Hippocampal formation (tissue), 2 donors: ENCODE data around the gene SEMA5B.

ENCODE experiments used
- DNase-seq, 2 donors: peaks; one replicate each; lab custom pipeline; 2025; lab: John Stamatoyannopoulos, UW

SEMA5B gene

DNA sequence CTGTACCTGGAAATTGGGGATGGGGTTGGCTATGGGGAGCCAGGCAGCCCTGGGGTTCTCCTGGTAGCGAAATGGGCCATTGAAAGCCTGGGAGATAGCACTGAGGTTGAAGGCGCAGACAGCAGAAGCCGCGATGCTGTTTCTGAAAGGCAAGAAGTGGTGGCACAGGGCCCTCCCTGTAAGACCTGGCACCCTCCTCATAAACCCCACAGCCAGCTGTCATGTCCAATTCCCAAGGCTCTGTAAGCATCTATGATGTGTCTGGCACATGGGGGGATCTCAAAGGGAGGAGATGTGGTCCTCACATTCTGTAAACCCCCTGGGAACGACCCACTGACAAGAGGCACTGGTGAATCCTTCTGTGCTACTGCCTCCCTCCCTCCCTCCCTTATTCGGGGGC lies 104.0 kb downstream of the SEMA5B start:
- no peak for DNase-seq

DNA sequence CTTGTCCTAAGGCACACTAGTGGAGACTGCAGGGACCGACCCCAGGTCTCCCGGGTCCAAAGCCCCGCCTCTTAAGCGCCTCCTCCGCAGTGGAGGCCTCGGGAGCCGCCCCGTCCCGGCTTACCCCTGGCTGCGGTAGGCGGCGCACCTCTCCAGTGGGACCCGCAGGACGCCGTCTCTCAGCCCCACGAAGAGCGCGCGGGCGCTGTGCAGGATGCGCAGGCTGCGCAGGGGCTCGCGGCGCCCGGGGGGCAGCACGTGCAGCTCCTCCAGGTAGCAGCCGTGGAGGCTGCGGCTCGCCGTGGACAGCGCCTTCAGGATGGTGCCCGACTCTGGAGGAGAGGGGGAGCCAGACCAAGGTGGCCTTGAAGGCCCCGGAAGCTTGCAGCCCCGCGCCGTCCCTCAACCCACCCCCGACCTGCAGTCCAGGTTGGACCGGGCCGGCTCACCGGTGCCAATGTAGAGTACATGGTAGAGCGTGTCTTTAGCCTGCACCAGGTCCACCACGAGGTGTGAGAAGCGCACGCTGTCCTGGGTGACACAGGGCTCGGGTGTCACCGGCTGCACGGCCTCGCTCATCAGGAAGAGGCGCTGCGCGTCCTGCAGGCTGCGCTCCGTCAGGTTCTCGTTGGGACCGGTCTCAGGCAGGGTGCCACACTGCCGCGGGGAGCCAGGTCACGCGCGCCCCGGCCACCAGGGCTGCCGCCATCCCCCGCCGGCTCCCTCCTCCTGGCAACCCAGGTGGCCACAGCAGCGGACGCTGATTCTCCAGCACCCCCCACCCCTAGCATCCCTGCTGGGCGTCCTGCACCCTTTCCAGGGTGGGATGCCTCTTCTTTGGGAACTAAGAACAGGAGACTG lies 105.5 kb downstream of the SEMA5B start:
- DNase-seq, result no peak

DNA sequence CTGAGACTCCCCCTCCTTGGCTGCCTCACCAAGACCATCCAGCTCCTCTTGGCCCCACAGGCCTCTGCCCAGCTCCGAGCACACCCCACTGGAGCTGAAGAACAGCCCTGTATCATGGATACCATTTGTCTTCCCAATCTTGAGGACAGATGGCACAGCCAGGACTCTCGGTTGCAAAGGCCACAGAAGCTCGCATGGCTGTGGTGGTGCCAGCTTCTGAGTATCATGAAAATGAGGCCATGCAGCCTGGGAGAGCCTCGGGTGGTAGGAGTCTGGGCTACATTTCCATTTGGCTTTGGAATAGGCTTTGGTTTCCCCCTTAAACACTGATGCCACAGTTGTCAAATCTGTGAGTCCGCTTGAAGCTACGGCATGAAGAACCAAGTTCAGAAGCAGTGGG lies 106.6 kb downstream of the SEMA5B start:
- no peak for DNase-seq

DNA sequence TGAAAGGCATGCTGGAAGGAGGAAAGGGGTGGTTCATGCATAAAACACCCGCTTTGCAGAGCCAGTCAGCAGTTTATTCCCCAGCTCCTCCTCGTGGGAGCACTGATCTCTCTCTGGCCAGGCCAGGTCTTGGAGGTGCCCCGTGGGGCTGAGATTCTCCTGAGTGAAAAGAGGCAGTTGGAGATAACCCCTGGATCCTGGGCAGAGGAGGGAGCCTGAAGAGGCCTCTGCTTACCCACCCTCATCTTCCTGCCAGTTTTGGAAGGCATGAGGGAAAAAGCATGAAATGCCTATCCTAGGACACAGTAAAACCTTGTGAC lies 108.3 kb downstream of the SEMA5B start:
- DNase-seq, result no peak

DNA sequence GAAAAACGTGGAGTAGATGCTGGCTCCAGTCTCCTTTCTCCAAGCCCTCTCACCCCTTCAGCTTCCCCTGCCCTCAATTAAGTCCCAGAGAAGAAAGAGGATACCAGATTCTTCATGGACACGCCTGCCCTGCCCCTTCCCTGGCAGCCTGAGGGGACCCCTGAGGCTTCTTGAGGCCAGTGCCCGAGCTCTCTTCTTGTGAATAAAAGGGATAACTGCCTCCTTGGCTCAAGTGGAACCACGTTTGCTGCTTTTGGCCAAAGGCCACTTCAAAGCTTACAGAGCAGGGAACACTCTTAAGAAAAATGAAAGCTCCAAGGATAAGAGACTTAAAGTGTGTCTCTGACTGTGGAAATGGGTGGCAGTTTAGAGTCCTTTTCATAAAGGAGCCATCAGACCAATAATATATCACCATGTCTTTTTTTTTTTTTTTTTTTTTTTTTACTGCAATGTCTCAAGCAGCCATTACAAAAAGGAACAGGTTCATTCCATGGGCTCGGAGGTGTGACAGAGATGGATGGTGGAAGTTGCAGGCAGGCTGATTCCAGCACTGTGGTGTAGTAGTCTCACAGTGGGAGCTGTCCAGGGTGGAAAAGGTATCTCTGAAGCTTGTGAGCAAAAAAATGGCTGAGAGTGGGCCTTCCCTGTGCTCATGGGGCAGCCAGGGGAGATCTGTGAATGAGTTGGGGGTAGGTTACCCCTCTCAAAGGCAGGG lies 108.8 kb downstream of the SEMA5B start:
- no peak for DNase-seq

DNA sequence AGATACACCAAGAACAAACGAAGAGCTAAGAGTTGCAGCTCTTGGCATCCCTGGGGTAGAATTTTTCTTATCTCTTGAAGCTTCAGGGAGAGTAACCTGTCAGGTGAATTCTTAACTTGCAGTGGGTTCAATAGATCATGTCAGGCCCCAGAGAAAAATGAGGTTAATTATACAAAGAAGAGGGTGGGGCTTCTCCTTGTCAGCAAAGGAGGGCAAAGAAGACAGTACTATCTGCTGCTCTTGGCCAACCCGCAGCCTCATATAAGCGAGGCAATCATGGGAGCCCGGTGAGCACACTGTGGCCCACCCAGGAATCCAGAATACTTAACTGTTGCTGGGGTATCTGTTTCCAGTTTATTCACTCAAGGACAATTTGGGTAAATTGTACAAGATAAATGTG lies 110.2 kb downstream of the SEMA5B start:
- no peak for DNase-seq

DNA sequence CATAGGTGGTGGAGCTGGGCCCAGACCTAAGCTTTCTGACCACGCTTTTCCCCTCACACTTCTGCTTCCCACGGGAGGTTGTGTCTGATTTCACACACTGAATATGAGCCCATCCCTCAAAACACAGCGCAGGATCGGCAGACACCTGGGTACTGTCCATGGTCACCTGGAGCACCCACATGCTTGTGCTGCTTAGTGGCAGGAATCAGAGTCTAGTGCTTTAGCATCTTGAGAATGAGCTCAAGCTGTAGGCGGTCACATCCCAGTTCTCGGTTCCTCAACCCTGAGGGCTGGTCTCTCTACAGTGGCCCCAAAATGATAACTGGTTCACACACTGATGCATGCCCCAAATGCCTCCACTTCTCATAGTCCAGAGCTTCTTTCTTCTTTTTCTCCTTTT lies 111.0 kb downstream of the SEMA5B start:
- no peak for DNase-seq

DNA sequence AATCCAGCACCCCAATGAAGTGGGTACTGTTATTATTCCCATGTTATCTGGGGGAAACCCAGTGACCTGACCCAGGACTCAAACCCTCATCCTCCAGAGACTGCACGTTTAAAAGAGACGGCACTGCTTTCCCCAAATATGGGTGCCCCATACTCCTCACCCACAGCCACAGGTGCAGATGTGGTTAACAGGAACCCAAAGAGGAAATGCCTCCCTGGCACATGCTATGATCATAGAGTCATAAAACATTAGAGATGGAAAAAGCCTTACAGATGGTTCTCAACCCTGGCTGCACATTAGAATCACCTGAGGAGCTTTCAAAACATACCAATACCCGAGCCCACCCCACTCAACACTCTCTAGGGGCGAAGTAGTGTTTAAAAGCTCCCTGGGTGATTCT lies 111.5 kb downstream of the SEMA5B start:
- DNase-seq, result no peak

DNA sequence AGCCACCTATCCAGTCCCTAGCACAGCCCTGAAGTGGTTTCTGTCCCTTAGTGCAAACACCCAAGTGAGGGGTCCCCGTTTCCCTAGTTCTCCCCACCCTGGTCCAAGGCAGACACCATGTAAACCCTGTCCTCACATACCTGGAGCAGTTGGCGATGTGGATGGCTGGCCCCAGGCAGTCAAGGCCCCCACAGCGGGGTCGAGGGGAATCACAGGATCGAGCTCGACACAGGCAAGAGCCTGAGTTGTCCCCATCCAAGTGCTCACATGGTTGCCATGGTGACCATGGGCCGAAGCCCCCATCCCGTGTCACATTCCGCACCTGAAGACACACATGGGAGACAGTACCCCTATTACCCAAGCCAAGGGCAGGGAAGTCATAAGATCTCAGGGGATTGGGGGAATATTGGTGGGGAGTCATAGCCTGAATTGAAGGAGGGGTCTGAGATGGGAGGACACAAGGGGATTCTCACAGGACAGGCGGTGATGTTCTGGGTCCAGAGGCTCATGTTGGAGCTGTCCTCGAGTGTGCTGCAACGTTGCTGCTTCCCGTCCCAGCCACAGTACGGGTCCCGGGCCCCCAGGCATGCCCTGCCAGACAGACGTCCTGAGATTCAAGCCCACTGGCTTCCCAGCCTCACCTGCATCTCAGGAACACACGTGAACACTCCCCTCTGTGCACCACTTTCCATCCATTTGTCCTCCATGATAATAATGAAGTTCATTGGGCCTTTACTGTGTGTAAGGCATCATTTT lies 112.1 kb downstream of the SEMA5B start:
- DNase-seq, result no peak

DNA sequence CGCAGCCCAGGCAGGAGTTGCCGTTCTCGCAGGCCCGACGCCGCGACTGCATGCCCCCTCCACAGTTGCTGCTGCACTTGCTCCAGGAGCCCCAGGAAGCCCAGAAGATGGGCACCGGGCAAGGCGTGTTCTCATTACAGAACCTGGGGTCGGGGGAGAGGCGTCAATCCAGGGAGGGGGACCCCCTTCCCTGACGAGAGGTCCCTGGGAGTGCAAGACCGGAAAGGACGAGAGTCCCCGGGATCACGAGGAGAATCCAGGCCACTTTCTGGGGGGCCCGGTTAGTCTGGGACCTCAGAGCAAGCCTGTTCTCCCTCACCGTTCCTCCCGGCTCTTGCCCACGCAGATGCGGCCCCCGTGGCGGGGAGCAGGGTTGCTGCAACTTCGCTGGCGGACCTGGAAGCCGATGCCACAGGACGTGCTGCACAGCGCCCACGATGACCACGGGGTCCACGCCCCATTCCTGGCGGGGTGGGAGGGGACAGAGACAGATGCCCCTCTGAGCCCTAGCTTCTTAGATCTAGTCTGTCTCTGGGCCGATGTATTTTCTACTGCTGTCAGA lies 113.9 kb downstream of the SEMA5B start:
- DNase-seq, result no peak

DNA sequence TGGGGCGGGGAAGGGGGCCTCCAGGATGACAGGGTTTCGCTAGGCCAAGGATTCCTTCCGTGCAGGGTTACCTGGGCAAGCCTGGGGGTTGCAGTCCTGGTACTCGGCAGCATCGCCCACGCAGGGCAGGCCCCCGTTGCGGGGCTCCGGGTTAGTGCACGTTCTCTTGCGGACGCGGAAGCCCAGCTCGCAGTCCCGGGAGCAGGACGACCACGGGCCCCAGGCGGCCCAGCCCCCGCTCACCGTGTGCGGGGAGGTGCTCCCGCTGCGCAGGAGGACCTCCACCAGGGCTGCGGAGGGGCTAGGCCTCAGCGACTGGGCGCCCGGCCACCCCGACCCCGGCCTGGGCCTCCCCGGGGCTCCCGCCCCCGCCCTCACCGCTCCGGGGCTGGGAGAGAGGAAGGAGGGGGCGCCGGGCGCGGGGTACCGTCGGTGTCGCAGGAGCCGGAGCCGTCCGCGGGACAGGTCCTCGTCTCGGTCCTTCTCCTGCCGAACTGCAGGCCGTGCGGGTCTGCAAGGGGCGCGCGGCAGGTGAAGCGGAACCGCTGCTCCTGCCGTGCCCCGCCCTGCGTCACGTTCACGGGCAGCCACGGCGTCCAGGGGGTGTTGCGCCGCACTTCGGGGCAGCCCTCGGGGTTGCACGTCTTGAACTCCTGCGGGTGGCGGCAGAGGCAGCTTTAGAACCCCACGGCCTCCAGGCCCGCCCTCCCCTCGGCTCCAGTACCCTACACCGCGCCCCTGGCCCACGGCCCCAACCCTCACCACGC lies 114.6 kb downstream of the SEMA5B start:
- DNase-seq, result no peak

DNA sequence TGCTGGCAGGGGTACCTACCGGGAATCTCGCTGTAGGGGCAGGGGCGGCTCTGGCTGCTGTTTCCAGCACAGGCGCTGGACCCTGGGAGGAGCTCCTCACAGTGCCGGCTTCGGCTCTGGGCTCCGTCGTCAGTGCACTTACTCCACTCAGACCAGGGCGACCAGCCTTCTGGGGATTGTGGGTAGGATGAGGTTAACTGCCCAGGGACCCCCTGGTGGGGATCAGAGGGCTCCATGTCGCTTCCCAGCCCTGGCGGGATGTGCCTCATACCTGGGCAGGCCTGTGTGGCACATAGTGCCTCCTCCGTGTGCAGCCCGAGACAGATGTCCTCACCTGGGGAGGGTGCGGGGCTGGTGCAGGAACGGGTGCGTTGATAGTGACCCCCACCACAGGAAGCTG lies 115.7 kb downstream of the SEMA5B start:
- DNase-seq, result no peak

DNA sequence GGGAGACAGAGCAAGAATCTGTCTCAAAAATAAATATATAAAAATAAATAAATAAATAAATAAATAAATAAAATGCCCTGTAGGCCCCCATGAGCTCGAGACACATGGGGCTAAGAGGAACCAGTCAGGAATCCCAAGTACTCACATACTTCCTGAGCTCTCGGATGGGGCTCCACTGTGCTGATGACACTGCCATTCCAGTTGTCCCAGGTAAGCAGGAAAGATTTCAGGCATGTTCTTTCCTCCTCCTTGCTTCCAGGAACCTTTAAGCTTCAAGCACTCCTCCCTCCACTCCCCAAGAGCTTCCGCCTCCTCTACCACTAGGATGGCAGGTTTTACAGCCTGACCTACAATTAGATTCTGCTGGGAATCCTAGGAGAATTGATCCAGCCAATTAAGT lies 119.3 kb downstream of the SEMA5B start:
- no peak for DNase-seq

DNA sequence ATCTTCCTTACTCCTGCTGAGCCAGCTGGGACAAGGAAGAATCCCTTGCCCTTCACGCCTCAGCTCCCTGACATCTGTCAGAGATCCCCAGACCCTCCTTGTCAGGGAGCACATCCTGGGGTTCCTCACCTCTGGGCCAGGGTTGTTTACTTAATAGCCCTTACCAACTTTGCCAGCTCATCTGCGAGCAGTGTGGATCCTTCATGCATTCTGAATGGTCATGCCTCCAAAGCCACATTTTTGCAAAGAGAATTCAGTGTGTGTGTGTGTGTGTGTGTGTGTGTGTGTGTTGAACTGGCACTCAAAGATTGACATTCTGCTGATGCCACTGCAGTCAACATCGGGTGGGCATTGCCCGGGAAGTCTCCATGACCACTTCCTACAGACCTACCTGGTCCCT lies 120.1 kb downstream of the SEMA5B start:
- no peak for DNase-seq

DNA sequence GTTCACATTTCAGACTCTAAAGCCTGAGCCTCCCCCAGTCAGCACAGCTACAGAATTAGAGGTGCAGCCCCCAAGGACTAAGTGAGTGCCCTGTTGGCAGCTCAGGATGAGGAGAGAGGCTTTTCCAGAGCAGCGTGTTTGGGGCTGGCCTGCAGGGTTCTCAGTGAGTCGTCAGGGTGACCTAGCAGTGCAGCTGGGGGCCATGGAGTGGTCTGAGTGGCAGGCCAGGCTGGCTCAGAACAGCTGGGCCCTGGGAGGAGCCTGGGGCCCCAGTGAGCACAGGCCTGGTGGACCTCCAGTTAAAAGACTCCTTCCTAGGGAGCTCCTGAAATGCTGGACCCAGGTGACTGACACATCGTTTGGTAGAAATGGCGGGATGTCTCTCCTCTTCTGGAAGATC lies 124.4 kb downstream of the SEMA5B start:
- DNase-seq, result no peak

DNA sequence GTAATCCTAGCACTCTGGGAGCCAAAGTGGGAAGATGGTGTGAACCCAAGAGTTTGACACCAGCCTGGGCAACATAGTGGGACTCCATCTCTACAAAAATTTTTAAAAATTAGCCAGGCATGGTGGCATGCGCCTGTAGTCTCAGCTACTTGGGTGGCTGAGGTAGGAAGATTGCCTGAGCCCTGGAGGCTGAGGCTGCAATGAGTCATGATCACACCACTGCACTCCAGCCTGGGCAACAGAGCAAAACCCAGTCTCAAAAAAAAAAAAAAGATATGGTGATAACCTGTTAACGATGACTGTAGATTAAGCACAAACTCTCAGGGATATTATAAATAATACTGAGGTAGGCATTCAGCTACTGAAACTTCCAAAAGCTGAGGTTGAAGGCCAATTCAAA lies 125.2 kb downstream of the SEMA5B start:
- no peak for DNase-seq

DNA sequence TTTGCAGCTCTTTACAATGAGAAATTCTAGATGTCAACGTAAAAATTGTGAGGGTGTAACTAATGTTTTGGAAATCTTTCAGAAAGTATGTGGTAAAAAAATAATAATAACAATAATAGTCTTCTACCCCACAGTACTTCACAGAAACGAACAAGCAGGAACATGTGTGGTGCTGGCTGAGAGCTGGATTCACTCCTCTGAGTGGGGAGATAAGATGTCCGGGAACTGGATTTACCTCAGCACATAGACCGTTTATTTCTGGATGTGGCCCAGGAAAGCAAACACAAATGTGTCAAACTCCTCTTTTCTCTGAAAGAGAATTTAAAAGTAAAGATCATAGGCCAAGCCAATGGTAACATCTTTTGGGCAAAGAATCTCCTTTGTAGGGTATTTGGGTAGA lies 129.3 kb downstream of the SEMA5B start:
- DNase-seq, result no peak

DNA sequence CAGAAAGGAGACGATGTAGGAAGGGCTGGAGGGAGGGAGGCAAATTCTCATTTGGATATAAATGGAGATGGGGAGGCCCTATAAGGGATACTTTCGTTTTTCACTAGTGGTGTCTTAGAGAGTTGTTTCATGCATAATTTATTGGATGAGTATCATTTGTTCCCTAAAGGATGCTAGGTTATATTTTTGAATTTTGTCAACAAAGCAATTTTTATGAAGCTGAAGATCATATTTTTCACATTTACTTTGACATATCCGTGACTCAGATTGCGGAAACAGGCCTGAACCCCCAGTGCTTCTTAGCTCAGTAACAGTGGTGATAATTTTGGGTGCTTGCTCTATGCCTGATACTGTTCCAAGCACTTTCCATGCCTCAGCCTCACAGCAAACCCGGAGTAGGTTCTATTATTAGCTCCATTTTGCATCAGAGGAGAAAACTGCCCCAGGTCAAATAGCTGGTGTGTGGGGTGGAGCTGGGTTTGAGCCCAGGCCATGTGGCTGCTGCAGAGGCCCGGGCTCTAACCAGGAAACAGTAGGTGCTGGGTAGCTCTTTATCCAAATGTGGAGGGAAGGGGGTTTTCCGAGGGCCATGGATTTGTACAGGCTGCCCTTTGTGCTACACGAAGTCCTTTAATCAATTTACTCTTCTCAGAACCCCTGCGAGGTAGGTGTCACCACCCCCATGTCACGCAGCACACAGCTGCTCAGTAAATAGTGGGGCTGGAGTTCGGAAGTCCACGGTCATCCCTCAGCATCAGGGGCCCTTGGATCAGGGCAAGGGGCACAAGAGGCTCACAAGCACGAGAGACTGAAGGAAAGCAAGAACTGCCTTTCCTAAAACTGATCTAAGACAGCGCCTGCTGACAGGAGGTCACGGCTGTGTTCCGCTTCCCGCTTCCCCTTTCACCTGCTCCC lies 133.6 kb downstream of the SEMA5B start:
- no peak for DNase-seq

DNA sequence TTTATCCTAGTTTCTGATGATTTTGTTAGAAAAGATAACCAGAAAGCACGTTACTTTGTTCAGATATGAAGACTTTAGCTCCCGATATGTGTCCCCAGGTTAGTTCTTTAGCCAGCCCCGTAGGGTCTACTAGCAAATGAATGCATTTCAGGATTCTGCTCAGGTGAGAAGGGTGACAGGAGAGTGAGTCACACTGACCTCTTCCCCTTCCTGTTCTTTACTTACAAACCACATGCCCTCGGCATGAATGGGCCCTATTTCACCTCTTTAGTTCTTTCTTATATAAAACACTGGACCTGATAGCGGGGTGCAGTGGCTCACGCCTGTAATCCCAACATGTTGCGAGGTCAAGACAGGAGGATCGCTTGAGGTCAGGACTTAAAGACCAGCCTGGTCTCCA lies 134.3 kb downstream of the SEMA5B start:
- no peak for DNase-seq

DNA sequence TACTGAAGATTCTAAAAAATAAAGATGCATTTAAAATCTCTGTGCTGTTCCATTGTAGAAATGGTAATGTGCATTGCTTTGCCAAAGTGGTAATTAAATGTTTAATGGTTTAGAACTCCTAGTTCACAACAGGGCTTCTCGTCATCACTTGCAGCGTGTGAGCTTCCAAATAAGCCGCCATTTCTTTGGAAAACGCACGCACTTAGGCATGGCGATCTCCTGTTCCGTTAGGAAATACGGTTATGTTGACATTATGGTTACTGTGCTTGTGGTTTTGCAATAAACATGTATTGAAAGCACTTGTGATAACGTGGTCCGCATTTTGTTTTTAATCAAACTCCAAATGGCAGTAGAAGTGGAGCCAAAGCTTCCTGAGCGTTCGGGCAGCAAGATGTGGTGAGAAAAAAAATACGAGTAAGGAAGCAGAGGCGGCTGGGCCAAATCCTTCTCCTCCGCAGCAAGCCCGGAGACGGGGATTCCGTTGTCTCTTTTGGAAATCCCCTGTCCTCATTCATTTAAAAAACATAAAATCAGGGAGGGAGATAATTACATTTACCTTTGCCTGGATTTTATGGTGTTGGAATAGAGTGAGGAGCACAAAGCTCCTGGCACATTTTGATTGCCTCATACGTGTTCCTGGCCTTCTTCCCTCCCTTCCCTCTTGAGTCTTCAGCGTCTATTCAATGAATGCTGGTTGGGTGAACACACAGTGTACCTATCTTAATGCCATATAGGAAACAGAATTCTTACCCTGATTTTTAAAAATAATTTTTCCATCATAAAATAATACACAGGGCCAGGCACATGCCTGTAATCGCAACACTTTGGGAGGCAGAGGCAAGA lies 135.2 kb downstream of the SEMA5B start:
- DNase-seq, result no peak
